ENCODE measurements around the gene IL4R. TPM values are rescaled to one million over a fixed set of nuclear protein-coding genes. Genes with fewer than 3 reads are reported as not detected.
"Not testable (repeated sequence)": the region's sequence is repeated elsewhere in the genome, so short reads cannot be mapped to it uniquely, and the experiment has no call there.

The IL4R gene
- total RNA-seq, 6 experiments from 2014 or later, result 38.8 to 147 (median 46.9) TPM

- intact Hi-C loops (cut with DNase I), result loop anchor here in 1 of 2 donors (5.0 kb wide), 1 partner anchor 35 kb away; no protein-coding TSS in a partner anchor
- ATAC-seq, result no peak
- Histone ChIP-seq H3K27ac (peak overlapping the region; percentile 71 to 95 (median 72)), H3K27me3 (no peaks in the 10 kb centered on the region), H3K4me1 (peaks cover 0 to 56% (median 31%) of the 10 kb centered on the region in 4 donors), H3K4me3 (no peak overlapping the region), H3K9me3 (no peaks in the 10 kb centered on the region), H3K36me3 (peaks cover 0 to 11% (median 3%) of the 10 kb centered on the region in 4 donors)
- 44% methylated on average over 3 of the region's 3 CpGs for WGBS (ENCODE audit: insufficient coverage, low coverage, low lambda C conversion rate, missing lambda C conversion rate)
- TF ChIP-seq POLR2A (IDR thresholded peaks at IDR 0.05), result no peak
- TF ChIP-seq CTCF (IDR thresholded peaks at IDR 0.05), result no peak
- DNase-seq, result no peak
These were observed 13.8 kb downstream of the IL4R start for GRCh38 chr16:27327586-27327915.

- no peaks in the 10 kb centered on the region for H3K27me3 ChIP-seq
- WGBS (ENCODE audit: insufficient coverage, low coverage, low lambda C conversion rate, missing lambda C conversion rate), result 82% methylated on average over 3 of the region's 5 CpGs
- H3K27ac ChIP-seq, result peak overlapping the region; percentile 40 to 53 (median 49)
- peaks cover 0 to 19% (median 9%) of the 10 kb centered on the region in 4 donors for H3K36me3 ChIP-seq
- TF ChIP-seq CTCF (IDR thresholded peaks at IDR 0.05), result no peak
- no peak for TF ChIP-seq POLR2A (IDR thresholded peaks at IDR 0.05)
- no peak overlapping the region for H3K4me3 ChIP-seq
- DNase-seq (peak in 1 of 3 donors; percentile 5), ATAC-seq (no peak)
- no peaks in the 10 kb centered on the region for H3K9me3 ChIP-seq
- H3K4me1 ChIP-seq, result peaks cover 0 to 42% (median 20%) of the 10 kb centered on the region in 4 donors
- intact Hi-C loops (cut with DNase I), result loop anchor here in 1 of 2 donors (5.0 kb wide), 1 partner anchor 33 kb away; no protein-coding TSS in a partner anchor
These were observed 15.2 kb downstream of the IL4R start for GRCh38 chr16:27328937-27329336.

- not testable (repeated sequence) for H3K4me3 ChIP-seq, H3K27me3 ChIP-seq, ATAC-seq, H3K9me3 ChIP-seq
- Histone ChIP-seq H3K27ac (peak overlapping the region; percentile 40 to 53 (median 49)), H3K4me1 (peaks cover 0 to 36% (median 16%) of the 10 kb centered on the region in 4 donors), H3K36me3 (peaks cover 0 to 25% (median 15%) of the 10 kb centered on the region in 4 donors)
- intact Hi-C loops (cut with DNase I), result loop anchor here in 1 of 2 donors (5.0 kb wide), 1 partner anchor 33 kb away; no protein-coding TSS in a partner anchor
- DNase-seq, result peak in 1 of 3 donors; percentile 5
- 47% methylated on average over 8 of the region's 8 CpGs for WGBS (ENCODE audit: insufficient coverage, low coverage, low lambda C conversion rate, missing lambda C conversion rate)
These were observed 15.8 kb downstream of the IL4R start for GRCh38 chr16:27329376-27330079.

GRCh38 chr16:27330542-27330941 is 16.8 kb downstream of the IL4R start:
- 77% methylated on average over 5 of the region's 5 CpGs for WGBS (ENCODE audit: insufficient coverage, low coverage, low lambda C conversion rate, missing lambda C conversion rate)
- peak in 1 of 3 donors; percentile 22 for DNase-seq
- H3K36me3 ChIP-seq, result peaks cover 0 to 29% (median 17%) of the 10 kb centered on the region in 4 donors

More at GRCh38 chr16:27330542-27330941, 16.8 kb downstream of the IL4R start:
- Histone ChIP-seq H3K4me1 (peaks cover 0 to 33% (median 18%) of the 10 kb centered on the region in 4 donors), H3K27ac (peak overlapping the region; percentile 26 to 53 (median 49)), H3K27me3 (no peaks in the 10 kb centered on the region), H3K4me3 (no peak overlapping the region), H3K9me3 (no peaks in the 10 kb centered on the region)
- ATAC-seq, result peak in 2 of 4 donors; percentile 5 to 14
- intact Hi-C loops (cut with DNase I), result no loop called here
- TF ChIP-seq CTCF (IDR thresholded peaks at IDR 0.05) (no peak), POLR2A (IDR thresholded peaks at IDR 0.05) (no peak)

Measured in right lobe of liver (tissue), 6 donors.